Thyroid gland (tissue), 4 donors: ENCODE data around the gene ARHGAP24.
"Not testable (repeated sequence)": the region's sequence is repeated elsewhere in the genome, so short reads cannot be mapped to it uniquely, and the experiment has no call there.

Experiments
- CTCF ChIP-seq, 6 experiments: fragments of 200-600 bp in 3 of 6; fragments of 450-650 bp in 3 of 6; sonication (generic) in 3 of 6; IDR thresholded peaks; one replicate each; pipeline ENCODE4 v1.5.1; 2016 to 2019; ENCODE audit warnings: antibody characterized with exemption in 6 of 6, mild to moderate bottlenecking in 2 of 6, inconsistent platforms in 1 of 6, moderate library complexity in 1 of 6
- POLR2A ChIP-seq, 2 donors: fragments of 450-650 bp; IDR thresholded peaks; one replicate each; pipeline ENCODE4 v1.6.1; 2017; ENCODE audit warnings: antibody characterized with exemption in 2 of 2, mild to moderate bottlenecking in 2 of 2, moderate library complexity in 1 of 2

DNA sequence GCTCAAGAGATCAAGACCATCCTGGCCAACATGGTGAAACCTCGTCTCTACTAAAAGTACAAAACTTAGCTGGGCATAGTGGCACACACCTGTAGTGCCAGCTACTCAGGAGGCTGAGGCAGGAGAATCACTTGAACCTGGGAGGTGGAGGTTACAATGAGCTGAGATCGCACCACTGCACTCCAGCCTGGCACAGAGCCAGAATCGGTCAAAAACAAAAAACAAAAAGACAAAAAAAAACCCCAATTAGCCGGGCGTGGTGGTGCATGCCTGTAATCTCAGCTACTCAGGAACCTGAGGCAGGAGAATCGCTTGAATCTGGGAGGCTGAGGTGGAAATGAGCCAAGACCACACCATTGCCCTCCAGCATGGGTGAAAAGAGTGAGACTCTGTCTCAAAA, 378.8 kb downstream of the ARHGAP24 start:
- TF ChIP-seq CTCF, POLR2A (IDR thresholded peaks at IDR 0.05): not testable (repeated sequence)
